Ishikawa (cell line): Measurements from ENCODE around the gene ACTA2.

Source experiments
- CEBPB ChIP-seq: IDR thresholded peaks from 2 replicates; pipeline ENCODE4 v1.6.1; 2012
- CREB1 ChIP-seq: IDR thresholded peaks from 2 replicates; pipeline ENCODE4 v1.6.1; 2012; ENCODE audit warnings: low read depth
- EP300 ChIP-seq: IDR thresholded peaks from 2 replicates; pipeline ENCODE4 v1.6.1; 2012; ENCODE audit warnings: borderline replicate concordance
- FOXM1 ChIP-seq: IDR thresholded peaks from 2 replicates; pipeline ENCODE4 v1.6.1; 2012; ENCODE audit warnings: low read depth, borderline replicate concordance
- NFIC ChIP-seq: IDR thresholded peaks from 2 replicates; pipeline ENCODE4 v1.6.1; 2012
- RAD21 ChIP-seq: IDR thresholded peaks from 2 replicates; pipeline ENCODE4 v1.6.1; 2012; ENCODE audit warnings: low read depth
- TAF1 ChIP-seq: IDR thresholded peaks from 2 replicates; pipeline ENCODE4 v1.6.1; 2012; ENCODE audit warnings: low read depth, mild to moderate bottlenecking
- TEAD4 ChIP-seq: IDR thresholded peaks from 2 replicates; pipeline ENCODE4 v1.6.1; 2012
- YY1 ChIP-seq: IDR thresholded peaks from 2 replicates; pipeline ENCODE4 v1.6.1; 2012; ENCODE audit warnings: low read depth
- ZBTB7A ChIP-seq: IDR thresholded peaks from 2 replicates; pipeline ENCODE4 v1.6.1; 2012; ENCODE audit warnings: low read depth
- TF ChIP-seq, protein P1 (sequence below): IDR thresholded peaks from 2 replicates; pipeline ENCODE4 v1.6.1; 2012; ENCODE audit warnings: low read depth, mild to moderate bottlenecking
- TF ChIP-seq, protein P2 (sequence below): IDR thresholded peaks from 2 replicates; pipeline ENCODE4 v1.6.1; 2012

DNA sequence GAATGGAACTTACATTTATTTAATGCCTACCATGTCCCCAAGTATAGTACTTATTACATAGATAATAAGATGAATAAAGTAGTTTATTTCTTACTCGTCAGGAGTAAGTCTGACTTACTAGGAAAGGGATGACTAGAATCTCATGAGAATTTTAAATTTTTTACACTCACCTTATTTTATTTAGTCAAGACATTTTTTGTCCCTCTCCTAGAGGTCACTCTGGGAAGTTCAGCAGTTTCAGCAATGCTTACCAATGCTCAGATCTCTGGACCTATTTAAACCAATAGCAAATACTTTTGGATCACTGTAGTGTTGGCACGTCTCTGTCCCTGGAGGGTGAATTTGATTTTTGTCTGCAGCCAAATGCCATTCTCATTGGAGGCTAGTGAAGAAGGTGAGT, 10.7 kb upstream of the ACTA2 start:
- TF ChIP-seq EP300 (no peak), ZBTB7A (no peak), TAF1 (no peak), YY1 (no peak), RAD21 (no peak), CEBPB (no peak), CREB1 (no peak), NFIC (no peak), TEAD4 (no peak), FOXM1 (no peak)
- TF ChIP-seq, protein P1, sequence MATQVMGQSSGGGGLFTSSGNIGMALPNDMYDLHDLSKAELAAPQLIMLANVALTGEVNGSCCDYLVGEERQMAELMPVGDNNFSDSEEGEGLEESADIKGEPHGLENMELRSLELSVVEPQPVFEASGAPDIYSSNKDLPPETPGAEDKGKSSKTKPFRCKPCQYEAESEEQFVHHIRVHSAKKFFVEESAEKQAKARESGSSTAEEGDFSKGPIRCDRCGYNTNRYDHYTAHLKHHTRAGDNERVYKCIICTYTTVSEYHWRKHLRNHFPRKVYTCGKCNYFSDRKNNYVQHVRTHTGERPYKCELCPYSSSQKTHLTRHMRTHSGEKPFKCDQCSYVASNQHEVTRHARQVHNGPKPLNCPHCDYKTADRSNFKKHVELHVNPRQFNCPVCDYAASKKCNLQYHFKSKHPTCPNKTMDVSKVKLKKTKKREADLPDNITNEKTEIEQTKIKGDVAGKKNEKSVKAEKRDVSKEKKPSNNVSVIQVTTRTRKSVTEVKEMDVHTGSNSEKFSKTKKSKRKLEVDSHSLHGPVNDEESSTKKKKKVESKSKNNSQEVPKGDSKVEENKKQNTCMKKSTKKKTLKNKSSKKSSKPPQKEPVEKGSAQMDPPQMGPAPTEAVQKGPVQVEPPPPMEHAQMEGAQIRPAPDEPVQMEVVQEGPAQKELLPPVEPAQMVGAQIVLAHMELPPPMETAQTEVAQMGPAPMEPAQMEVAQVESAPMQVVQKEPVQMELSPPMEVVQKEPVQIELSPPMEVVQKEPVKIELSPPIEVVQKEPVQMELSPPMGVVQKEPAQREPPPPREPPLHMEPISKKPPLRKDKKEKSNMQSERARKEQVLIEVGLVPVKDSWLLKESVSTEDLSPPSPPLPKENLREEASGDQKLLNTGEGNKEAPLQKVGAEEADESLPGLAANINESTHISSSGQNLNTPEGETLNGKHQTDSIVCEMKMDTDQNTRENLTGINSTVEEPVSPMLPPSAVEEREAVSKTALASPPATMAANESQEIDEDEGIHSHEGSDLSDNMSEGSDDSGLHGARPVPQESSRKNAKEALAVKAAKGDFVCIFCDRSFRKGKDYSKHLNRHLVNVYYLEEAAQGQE, result no peak
- TF ChIP-seq, protein P2, sequence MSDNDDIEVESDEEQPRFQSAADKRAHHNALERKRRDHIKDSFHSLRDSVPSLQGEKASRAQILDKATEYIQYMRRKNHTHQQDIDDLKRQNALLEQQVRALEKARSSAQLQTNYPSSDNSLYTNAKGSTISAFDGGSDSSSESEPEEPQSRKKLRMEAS, result no peak
